ENCODE data around the gene UXT. TPM values are rescaled to one million over a fixed set of nuclear protein-coding genes. Genes with fewer than 3 reads are reported as not detected.

The UXT gene
- total and polyA plus RNA-seq, 9 of the 15 experiments (the other 6 are each of a cell fraction or from before 2014, with no cell fraction given), result 141 to 300 (median 204) TPM

GRCh38 chrX:47683184-47683828 lies 24.3 kb upstream of the UXT start (continued):
- no peak for TF ChIP-seq ZBTB9 (CRISPR knock-in tag; IDR thresholded peaks at IDR 0.05)
- peak; percentile 33; the same call in 1 of the 2 replicates for TF ChIP-seq CEBPG (CRISPR knock-in tag; IDR thresholded peaks at IDR 0.05)
- TF ChIP-seq CEBPG (tag; conservative IDR thresholded peaks at IDR 0.05 in 1 of 2, IDR thresholded peaks at IDR 0.05 in 1 of 2), result no peak
- TF ChIP-seq ZNF274 (IDR thresholded peaks at IDR 0.05; ENCODE audit: borderline replicate concordance, low read depth, low read length), result peak; percentile 75; the same call in 1 of the 2 replicates
- peak; percentile 97 for TF ChIP-seq TAL1 (IDR thresholded peaks at IDR 0.05)
- TF ChIP-seq DLX4 (CRISPR knock-in tag; IDR thresholded peaks at IDR 0.05), result no peak
- TF ChIP-seq BRD4 (IDR thresholded peaks at IDR 0.05), result 0 out of 2 replicates have a peak, but pooled peaks have one; percentile 26
- TF ChIP-seq KDM1A (IDR thresholded peaks at IDR 0.05), result peak; percentile 95 to 96
- TF ChIP-seq ZNF316 (IDR thresholded peaks at IDR 0.05), result 0 out of 2 replicates have a peak, but pooled peaks have one; percentile 2
- peak; percentile 40 for TF ChIP-seq RBBP5 (IDR thresholded peaks at IDR 0.05; ENCODE audit: borderline replicate concordance, insufficient read depth, low read length, poor library complexity, severe bottlenecking)
- TF ChIP-seq DACH1 (IDR thresholded peaks at IDR 0.05; ENCODE audit: partially characterized antibody), result peak; percentile 80
- peak; percentile 94 for TF ChIP-seq PHB2 (IDR thresholded peaks at IDR 0.05; ENCODE audit: low read depth)
- peak; percentile 22 to 69; a peak in 2 of 4 replicates for TF ChIP-seq MNT (conservative IDR thresholded peaks at IDR 0.05)
- no peak for TF ChIP-seq ZNF551 (CRISPR knock-in tag; IDR thresholded peaks at IDR 0.05)
- TF ChIP-seq TOE1 (IDR thresholded peaks at IDR 0.05; ENCODE audit: borderline replicate concordance), result peak; percentile 69
- no peak for TF ChIP-seq TOE1 (CRISPR knock-in tag; IDR thresholded peaks at IDR 0.05; ENCODE audit: borderline replicate concordance, low read depth)
- peak; percentile 95 for TF ChIP-seq SOX6 (IDR thresholded peaks at IDR 0.05)
- no peak; a peak in 1 of 4 replicates for TF ChIP-seq KDM4B (IDR thresholded peaks at IDR 0.05; ENCODE audit: borderline replicate concordance in 2 of 2, low read depth in 1 of 2)
- no peak for TF ChIP-seq TCFL5 (CRISPR knock-in tag; conservative IDR thresholded peaks at IDR 0.05)
- no peak for TF ChIP-seq PREB (CRISPR knock-in tag; IDR thresholded peaks at IDR 0.05)
- TF ChIP-seq POLR2B (IDR thresholded peaks at IDR 0.05; ENCODE audit: low read depth, partially characterized antibody), result no peak
- TF ChIP-seq RAD51 (IDR thresholded peaks at IDR 0.05; ENCODE audit: borderline replicate concordance, low read depth), result peak; percentile 24; the same call in 1 of the 2 replicates
